Muscle layer of colon (tissue), 2 donors: ENCODE data around the gene FCF1.

Experiments used
- H3K27ac ChIP-seq: one replicate; pipeline ENCODE4 v1.7.0; 2013; ENCODE audit warnings: low read depth, mild to moderate bottlenecking, low read length, moderate library complexity
- H3K27me3 ChIP-seq, 2 donors: one replicate each; pipeline ENCODE4 v1.7.0; 2013; ENCODE audit warnings: low read length in 2 of 2, mild to moderate bottlenecking in 2 of 2; ENCODE audit not compliant: insufficient read depth in 2 of 2, control insufficient read depth in 1 of 2
- H3K36me3 ChIP-seq: one replicate; pipeline ENCODE4 v1.7.0; 2013; ENCODE audit warnings: mild to moderate bottlenecking, low read length; ENCODE audit not compliant: insufficient read depth
- H3K4me1 ChIP-seq: one replicate; pipeline ENCODE4 v1.7.0; 2013; ENCODE audit warnings: mild to moderate bottlenecking, low read length; ENCODE audit not compliant: insufficient read depth
- H3K4me3 ChIP-seq, 2 donors: one replicate each; pipeline ENCODE4 v1.7.0; 2013; ENCODE audit warnings: low read length in 2 of 2, low read depth in 1 of 2, mild to moderate bottlenecking in 1 of 2, moderate library complexity in 1 of 2
- H3K9ac ChIP-seq: one replicate; pipeline ENCODE4 v1.7.0; 2013; ENCODE audit warnings: low read length
- H3K9me3 ChIP-seq: one replicate; pipeline ENCODE4 v1.7.0; 2013; ENCODE audit warnings: mild to moderate bottlenecking, low read length
- donor health status: abdominal sarcoma.
- donor health status: Adenocarcinoma of cecum.

The FCF1 gene

GRCh38 chr14:74712499-74713394, at the start of gene FCF1, which contains the start of gene AREL1:
FCF1 (plus strand) TSS chr14:74713144; CDS start chr14:74713198, 54 bp downstream.
AREL1 (minus strand) TSS chr14:74713080; CDS start chr14:74685615, 27,465 bp downstream.
- Histone ChIP-seq H3K27me3 (no peaks in the 10 kb centered on the region), H3K9ac (peak within 1 kb of the TSS; percentile 87), H3K4me1 (peaks cover 20% of the 10 kb centered on the region), H3K4me3 (peak within 1 kb of the TSS; percentile 51 to 97), H3K27ac (peak within 1 kb of the TSS; percentile 82), H3K9me3 (no peaks in the 10 kb centered on the region), H3K36me3 (peaks cover 15% of the 10 kb centered on the region)

GRCh38 chr14:74663884-74664283, 49.1 kb upstream of the FCF1 start:
- Histone ChIP-seq H3K4me3 (no peak overlapping the region), H3K4me1 (no peaks in the 10 kb centered on the region), H3K27me3 (no peaks in the 10 kb centered on the region), H3K9me3 (no peaks in the 10 kb centered on the region), H3K27ac (no peak overlapping the region), H3K36me3 (peaks cover 51% of the 10 kb centered on the region), H3K9ac (no peak overlapping the region)

GRCh38 chr14:74664717-74665116, 48.2 kb upstream of the FCF1 start:
- H3K9ac ChIP-seq: no peak overlapping the region
- no peak overlapping the region for H3K27ac ChIP-seq
- no peaks in the 10 kb centered on the region for H3K27me3 ChIP-seq
- H3K4me1 ChIP-seq: no peaks in the 10 kb centered on the region
- H3K4me3 ChIP-seq: no peak overlapping the region
- no peaks in the 10 kb centered on the region for H3K9me3 ChIP-seq
- peaks cover 60% of the 10 kb centered on the region for H3K36me3 ChIP-seq

- no peak overlapping the region for H3K4me3 ChIP-seq
- peaks cover 57% of the 10 kb centered on the region for H3K36me3 ChIP-seq
- no peak overlapping the region for H3K9ac ChIP-seq
- no peaks in the 10 kb centered on the region for H3K4me1 ChIP-seq
- H3K27ac ChIP-seq: no peak overlapping the region
- no peaks in the 10 kb centered on the region for H3K27me3 ChIP-seq
- no peaks in the 10 kb centered on the region for H3K9me3 ChIP-seq
Observed at GRCh38 chr14:74667758-74668157, 45.2 kb upstream of the FCF1 start.

- H3K4me3 ChIP-seq: no peak overlapping the region
- H3K9ac ChIP-seq: no peak overlapping the region
- H3K27ac ChIP-seq: no peak overlapping the region
- H3K36me3 ChIP-seq: peaks cover 57% of the 10 kb centered on the region
- no peaks in the 10 kb centered on the region for H3K27me3 ChIP-seq
- no peaks in the 10 kb centered on the region for H3K4me1 ChIP-seq
- H3K9me3 ChIP-seq: no peaks in the 10 kb centered on the region
Observed at GRCh38 chr14:74669256-74669655, 43.7 kb upstream of the FCF1 start.

- peaks cover 57% of the 10 kb centered on the region for H3K36me3 ChIP-seq
- H3K27ac ChIP-seq: no peak overlapping the region
- H3K27me3 ChIP-seq: no peaks in the 10 kb centered on the region
- no peak overlapping the region for H3K4me3 ChIP-seq
- H3K4me1 ChIP-seq: no peaks in the 10 kb centered on the region
- no peaks in the 10 kb centered on the region for H3K9me3 ChIP-seq
- H3K9ac ChIP-seq: no peak overlapping the region
Observed at GRCh38 chr14:74669846-74670245, 43.1 kb upstream of the FCF1 start.

- H3K4me3 ChIP-seq: no peak overlapping the region
- no peaks in the 10 kb centered on the region for H3K9me3 ChIP-seq
- no peak overlapping the region for H3K27ac ChIP-seq
- H3K4me1 ChIP-seq: no peaks in the 10 kb centered on the region
- H3K27me3 ChIP-seq: no peaks in the 10 kb centered on the region
- H3K9ac ChIP-seq: no peak overlapping the region
- peaks cover 61% of the 10 kb centered on the region for H3K36me3 ChIP-seq
Observed at GRCh38 chr14:74670726-74671411, 42.1 kb upstream of the FCF1 start.

- Histone ChIP-seq H3K9me3 (no peaks in the 10 kb centered on the region), H3K27me3 (no peaks in the 10 kb centered on the region), H3K36me3 (peaks cover 58% of the 10 kb centered on the region), H3K27ac (no peak overlapping the region), H3K4me3 (no peak overlapping the region), H3K9ac (no peak overlapping the region), H3K4me1 (no peaks in the 10 kb centered on the region)
Observed at GRCh38 chr14:74671789-74672188, 41.2 kb upstream of the FCF1 start.

- Histone ChIP-seq H3K9me3 (no peaks in the 10 kb centered on the region), H3K4me1 (no peaks in the 10 kb centered on the region), H3K27me3 (no peaks in the 10 kb centered on the region), H3K9ac (no peak overlapping the region), H3K27ac (no peak overlapping the region), H3K36me3 (peaks cover 49% of the 10 kb centered on the region), H3K4me3 (no peak overlapping the region)
Observed at GRCh38 chr14:74673768-74674167, 39.2 kb upstream of the FCF1 start.

- no peak overlapping the region for H3K27ac ChIP-seq
- H3K27me3 ChIP-seq: no peaks in the 10 kb centered on the region
- H3K36me3 ChIP-seq: peaks cover 38% of the 10 kb centered on the region
Observed at GRCh38 chr14:74675219-74675618, 37.7 kb upstream of the FCF1 start.

GRCh38 chr14:74682169-74682952, 30.6 kb upstream of the FCF1 start:
- no peak overlapping the region for H3K9ac ChIP-seq
- H3K9me3 ChIP-seq: no peaks in the 10 kb centered on the region
- H3K36me3 ChIP-seq: peaks cover 53% of the 10 kb centered on the region
- no peaks in the 10 kb centered on the region for H3K4me1 ChIP-seq
- no peak overlapping the region for H3K4me3 ChIP-seq
- no peak overlapping the region for H3K27ac ChIP-seq
- H3K27me3 ChIP-seq: no peaks in the 10 kb centered on the region

More at GRCh38 chr14:74675219-74675618, 37.7 kb upstream of the FCF1 start:
- Histone ChIP-seq H3K4me3 (no peak overlapping the region), H3K9me3 (no peaks in the 10 kb centered on the region), H3K9ac (no peak overlapping the region), H3K4me1 (no peaks in the 10 kb centered on the region)
